Stimulated activated CD4-positive, alpha-beta T cell treated with anti-CD3 and anti-CD28 coated beads, Interleukin-12 subunit alpha, Interleukin-12 subunit beta, amount 100 ng/mL, for 4 hours (primary cell): ENCODE data around the gene NPDC1.

Experiments used
- DNase-seq: peaks from one replicate; pipeline ENCODE4 v3.0.0-alpha.2; 2020

The NPDC1 gene

GRCh38 chr9:137046088-137046787, at the start of gene NPDC1:
Gene NPDC1, minus strand, starts transcription at chr9:137046177. Its CDS starts 188 bp downstream, at chr9:137045989.
- peak; percentile 80 for DNase-seq

GRCh38 chr9:137089232-137089947, 43.4 kb upstream of the NPDC1 start:
- DNase-seq = no peak

DNA sequence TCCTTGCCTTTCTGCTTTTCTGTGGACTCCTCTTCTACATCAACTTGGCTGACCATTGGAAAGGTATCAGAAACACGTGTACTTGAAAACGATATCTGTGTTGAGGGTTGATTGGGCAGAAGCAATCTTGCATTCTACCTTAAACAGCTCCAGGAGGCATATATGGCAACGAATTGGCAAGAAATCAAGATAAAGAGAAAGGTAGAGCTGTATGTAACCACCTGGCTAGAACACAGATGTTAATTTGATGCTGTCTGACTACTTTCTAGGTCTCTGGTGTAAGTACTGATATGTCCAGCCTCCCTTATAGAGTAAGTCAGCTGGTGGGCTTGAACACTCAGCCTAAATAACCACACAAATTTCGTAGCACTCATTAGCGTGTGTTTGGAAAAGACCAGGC, 42.1 kb upstream of the NPDC1 start:
- DNase-seq = no peak

GRCh38 chr9:137087409-137087925, 41.5 kb upstream of the NPDC1 start:
- DNase-seq = no peak

- DNase-seq = peak; percentile 99
Observed at GRCh38 chr9:137086531-137087408, 40.8 kb upstream of the NPDC1 start, which contains the start of gene MAN1B1. Gene MAN1B1, plus strand, starts transcription at chr9:137086985. Its CDS starts 15 bp downstream, at chr9:137087000.

DNA sequence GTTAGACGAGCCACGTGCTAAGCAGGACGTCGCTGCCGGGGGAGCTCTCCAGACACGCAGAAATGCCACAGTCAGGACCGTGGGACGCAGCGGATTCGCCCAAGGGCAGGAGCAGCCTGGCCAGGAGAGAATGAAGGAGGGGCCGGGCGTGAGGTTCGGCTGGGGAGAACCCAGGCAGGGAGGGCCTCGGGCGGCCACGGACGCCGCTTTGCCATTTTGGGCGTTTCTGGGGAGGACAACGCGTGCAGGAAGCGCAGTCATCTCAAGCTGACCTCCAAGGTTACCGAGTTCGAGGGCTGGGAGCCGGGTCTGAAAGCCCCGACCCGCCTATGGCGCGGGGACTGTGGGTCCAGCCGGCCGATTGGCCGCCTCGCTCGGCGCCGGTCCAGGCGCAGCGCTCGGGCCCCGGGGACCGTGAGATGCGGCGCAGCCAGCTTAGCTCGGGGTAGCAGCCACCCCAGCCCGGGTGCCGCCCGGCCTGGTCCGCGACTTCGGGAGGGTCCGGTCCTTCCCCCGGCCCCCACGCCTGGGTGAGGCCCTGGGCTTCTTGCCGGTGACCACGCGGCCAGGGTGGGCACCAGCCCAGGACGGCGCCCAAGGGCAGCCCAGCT, 40.0 kb upstream of the NPDC1 start:
- DNase-seq = peak; percentile 35

DNA sequence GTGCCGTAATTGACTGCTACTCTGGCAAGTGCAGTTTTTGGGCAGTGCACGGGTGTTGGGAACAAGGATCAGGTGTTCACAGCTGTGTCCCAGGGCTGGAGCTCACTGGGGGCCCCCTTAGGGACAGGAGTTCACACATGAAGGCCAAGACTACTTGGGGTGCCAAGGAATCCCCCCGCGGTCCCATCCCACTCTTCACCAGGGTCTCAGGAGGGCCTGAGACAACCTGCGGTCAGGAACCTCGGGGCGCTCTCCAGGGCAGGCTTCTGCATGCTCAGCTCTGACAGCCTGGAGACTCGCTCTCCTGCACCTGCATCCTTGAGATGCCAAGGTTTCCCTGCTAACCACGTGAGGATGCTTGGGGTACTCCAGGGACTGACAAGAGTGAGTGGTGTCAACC, 38.5 kb upstream of the NPDC1 start:
- no peak for DNase-seq

DNA sequence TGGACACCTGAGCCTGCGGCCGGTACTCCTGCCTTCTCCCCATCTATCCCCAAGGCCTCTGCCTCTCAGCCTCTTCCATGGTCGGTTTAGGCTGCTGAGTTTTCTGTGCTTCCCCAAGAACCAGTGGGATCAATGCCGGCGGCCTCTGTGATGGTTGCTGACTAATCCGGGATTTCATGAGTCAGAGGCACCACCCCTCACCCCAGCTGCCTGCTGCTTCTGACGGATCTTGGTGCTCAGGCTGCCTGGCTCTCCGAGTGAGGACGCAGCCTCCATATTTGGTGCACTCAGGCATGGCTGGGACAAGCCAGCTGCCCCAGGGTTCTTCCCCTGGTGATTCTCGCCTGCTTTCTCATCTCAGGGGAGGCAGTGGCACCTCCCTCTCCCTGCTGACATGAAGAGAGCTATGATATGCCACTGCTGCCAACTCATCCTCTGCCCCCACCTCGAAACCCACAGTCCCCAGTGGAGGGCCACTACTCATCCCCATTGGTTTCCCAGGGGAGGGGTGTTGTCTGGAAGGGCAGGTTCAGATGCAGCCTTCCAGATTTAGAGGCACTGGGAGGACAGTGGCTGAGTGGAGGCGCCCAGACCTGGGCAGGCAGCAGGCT, 37.5 kb upstream of the NPDC1 start:
- DNase-seq = no peak

- no peak for DNase-seq
Observed at GRCh38 chr9:137082925-137083290, 36.9 kb upstream of the NPDC1 start.

DNA sequence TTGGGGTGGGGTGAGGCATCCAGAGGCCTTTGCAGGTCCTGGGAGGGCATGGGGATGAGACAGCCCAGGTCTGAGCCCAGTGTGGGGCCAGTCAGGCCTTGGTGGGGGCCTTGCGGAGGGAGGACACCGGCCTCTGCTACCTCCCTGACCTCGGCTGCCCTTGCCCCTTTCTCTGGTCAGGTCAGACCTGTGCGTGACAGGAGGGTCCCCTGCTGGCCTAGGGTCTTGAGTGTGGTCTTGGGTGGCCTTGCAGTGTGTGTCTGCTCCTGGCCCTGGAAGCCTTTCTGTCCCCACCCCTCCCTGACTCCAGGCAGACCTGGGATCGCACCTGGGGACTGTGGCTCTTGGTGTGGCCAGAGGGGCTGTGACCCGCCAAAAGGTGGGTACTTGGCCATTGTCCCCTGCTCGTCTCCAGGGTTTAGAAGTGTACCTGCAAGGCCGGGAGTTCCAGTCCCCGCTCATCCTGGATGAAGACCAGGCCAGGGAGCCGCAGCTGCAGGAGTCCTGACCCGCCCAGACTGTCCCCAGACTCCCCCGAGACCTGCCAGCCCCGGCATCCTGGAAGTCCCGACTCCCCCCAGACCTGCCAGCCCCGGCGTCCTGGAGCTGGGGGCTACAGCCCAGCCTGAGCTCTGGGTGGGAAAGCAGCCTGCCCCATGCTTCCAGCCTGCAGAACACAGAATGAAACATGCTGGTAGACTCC, 36.4 kb upstream of the NPDC1 start:
- no peak for DNase-seq

DNA sequence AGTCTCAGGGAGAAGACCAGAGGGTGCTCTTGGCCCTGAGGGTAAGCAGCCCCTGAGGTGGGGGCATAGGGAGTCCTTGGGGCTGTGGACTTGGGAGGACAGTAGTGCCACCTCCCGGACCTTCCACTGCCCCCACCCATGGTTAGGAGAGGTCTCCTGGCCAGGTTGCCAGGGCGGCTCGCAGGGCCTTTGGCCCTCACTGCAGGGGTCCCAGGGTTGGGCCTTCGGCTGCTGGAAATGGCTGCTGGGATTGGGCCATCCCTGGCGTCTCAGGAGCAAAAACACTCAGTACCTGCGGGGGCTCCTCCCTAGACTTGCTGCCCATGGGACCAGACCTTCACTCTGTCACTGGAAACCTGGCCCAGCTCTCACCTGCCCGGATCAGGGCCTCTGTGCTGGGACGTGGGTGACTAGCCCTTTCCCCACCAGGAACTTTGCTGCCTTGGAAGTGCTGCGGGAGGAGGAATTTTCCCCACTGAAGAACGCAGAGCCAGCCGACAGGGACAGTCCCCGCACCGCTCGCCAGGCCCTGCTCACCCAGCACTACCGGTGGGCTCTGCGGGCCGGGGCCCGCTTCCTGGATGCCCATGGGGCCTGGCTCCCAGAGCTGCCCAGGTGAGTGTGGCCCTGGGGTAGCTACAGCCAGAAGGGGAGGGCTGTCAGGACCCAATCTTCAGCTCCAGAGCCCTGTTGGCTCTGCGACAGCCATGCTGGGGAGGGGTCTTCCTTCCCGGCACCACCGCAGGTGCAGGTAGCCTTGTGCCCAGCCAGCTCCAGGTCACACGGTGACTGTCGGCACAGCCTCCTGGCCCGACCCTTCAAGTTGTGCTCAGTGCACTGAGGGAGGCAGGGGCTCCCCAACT, 34.5 kb upstream of the NPDC1 start:
- no peak for DNase-seq

- DNase-seq = no peak
Observed at GRCh38 chr9:137079401-137079787, 33.4 kb upstream of the NPDC1 start.

- DNase-seq = no peak
Observed at GRCh38 chr9:137078701-137079400, 32.9 kb upstream of the NPDC1 start.

- DNase-seq = peak; percentile 34
Observed at GRCh38 chr9:137077758-137078693, 32.0 kb upstream of the NPDC1 start.

- DNase-seq = peak; percentile 41
Observed at GRCh38 chr9:137077010-137077747, 31.2 kb upstream of the NPDC1 start, which contains the start of gene UAP1L1. Gene UAP1L1, plus strand, starts transcription at chr9:137077517. Its CDS starts 16 bp downstream, at chr9:137077533.

DNA sequence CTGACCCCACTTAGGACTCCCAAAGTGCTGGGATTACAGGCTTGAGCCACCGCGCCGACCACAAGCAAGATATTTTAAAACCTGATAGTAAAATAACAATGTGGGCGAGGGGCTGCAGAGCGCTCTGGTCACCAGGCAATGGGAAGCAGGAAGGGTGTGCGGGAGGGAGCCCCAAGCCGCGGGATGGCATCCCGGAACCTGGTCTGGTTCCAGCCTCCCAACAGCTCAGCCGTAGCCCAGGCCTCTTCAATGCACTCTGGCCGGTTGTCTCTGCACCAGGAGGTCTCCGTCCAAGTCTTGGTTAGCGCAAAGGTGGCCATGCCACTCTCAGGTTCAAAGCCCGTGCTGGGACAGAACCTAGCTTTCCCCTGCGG, 30.6 kb upstream of the NPDC1 start:
- DNase-seq = no peak

GRCh38 chr9:137075275-137075775, 29.3 kb upstream of the NPDC1 start:
- no peak for DNase-seq
